H1 (cell line): ENCODE data around the gene ZSCAN10. TPM values are rescaled to one million over a fixed set of nuclear protein-coding genes. Genes with fewer than 3 reads are reported as not detected.

ENCODE experiments used
- CHD1 ChIP-seq: IDR thresholded peaks from 2 replicates; pipeline ENCODE4 v1.6.1; 2012; ENCODE audit warnings: low read depth, low read length, improper control_type of control experiment
- CHD7 ChIP-seq: fragments of 300-600 bp; sonication (generic); IDR thresholded peaks from 2 replicates; pipeline ENCODE4 v1.7.1; 2012; ENCODE audit warnings: low read length, moderate library complexity, mild to moderate bottlenecking, inconsistent platforms; ENCODE audit not compliant: insufficient replicate concordance
- EP300 ChIP-seq, 2 experiments: IDR thresholded peaks; 1 replicate in 1 of 2; 2 replicates in 1 of 2; pipeline ENCODE4 v1.6.1; 2011 to 2012; ENCODE audit warnings: low read depth in 2 of 2, low read length in 2 of 2, mild to moderate bottlenecking in 2 of 2, borderline replicate concordance in 1 of 2, inconsistent platforms in 1 of 2, moderate library complexity in 1 of 2
- RAD21 ChIP-seq, 2 experiments: IDR thresholded peaks in 1 of 2; conservative IDR thresholded peaks in 1 of 2; 2 replicates each; pipeline ENCODE4 v1.6.1; 2011; ENCODE audit warnings: low read depth in 2 of 2, low read length in 2 of 2, improper control_type of control experiment in 1 of 2, inconsistent platforms in 1 of 2, mild to moderate bottlenecking in 1 of 2, moderate library complexity in 1 of 2
- RBBP5 ChIP-seq: IDR thresholded peaks from 2 replicates; pipeline ENCODE4 v1.7.1; 2012; ENCODE audit warnings: low read depth, mild to moderate bottlenecking, inconsistent platforms, low read length, moderate library complexity, borderline replicate concordance
- RNF2 ChIP-seq: fragments of 200-900, 300-1000 bp; sonication (generic); IDR thresholded peaks from 2 replicates; pipeline ENCODE4 v1.7.1; 2016; ENCODE audit warnings: borderline replicate concordance, low read depth, mild to moderate bottlenecking, antibody characterized with exemption, low read length; ENCODE audit not compliant: poor library complexity, severe bottlenecking; ENCODE audit errors: missing control alignments
- RXRA ChIP-seq: IDR thresholded peaks from 2 replicates; pipeline ENCODE4 v1.6.1; 2011; ENCODE audit warnings: low read depth, mild to moderate bottlenecking, low read length, moderate library complexity; ENCODE audit not compliant: insufficient read depth
- TAF1 ChIP-seq: IDR thresholded peaks from 2 replicates; pipeline ENCODE4 v1.6.1; 2011; ENCODE audit warnings: mild to moderate bottlenecking, low read depth, low read length
- TCF12 ChIP-seq: IDR thresholded peaks from 2 replicates; pipeline ENCODE4 v1.6.1; 2011; ENCODE audit warnings: low read depth, mild to moderate bottlenecking, low read length
- polyA plus RNA-seq, 7 experiments: library from polyadenylated mRNA; depleted of rRNA in 3 of 7; stranded (reverse) in 5 of 7; unstranded in 2 of 7; fragments of >200 nt in 5 of 7; fragments of 200-250 nt in 2 of 7; gene quantifications; 1 replicate in 5 of 7; 2 replicates in 1 of 7; 4 replicates in 1 of 7; pipeline versions ENCODE4 v1.2.1 to v1.2.3, GENCODE V29; 2011 to 2013; ENCODE audit warnings: missing spikeins in 2 of 7, mixed read lengths in 2 of 7
- total RNA-seq: library from RNA; stranded (reverse); fragmentation: NEBNext Ultra II Directional; extraction: Animal tissue kit (Norgen Biotek cat#: 25700); gene quantifications from 2 replicates; pipeline ENCODE4 v1.2.1, GENCODE V29; 2021

The ZSCAN10 gene
- total and polyA plus RNA-seq, 2 of the 8 experiments (the other 6 are each of a cell fraction or from before 2014, with no cell fraction given): 209 to 314 TPM

DNA sequence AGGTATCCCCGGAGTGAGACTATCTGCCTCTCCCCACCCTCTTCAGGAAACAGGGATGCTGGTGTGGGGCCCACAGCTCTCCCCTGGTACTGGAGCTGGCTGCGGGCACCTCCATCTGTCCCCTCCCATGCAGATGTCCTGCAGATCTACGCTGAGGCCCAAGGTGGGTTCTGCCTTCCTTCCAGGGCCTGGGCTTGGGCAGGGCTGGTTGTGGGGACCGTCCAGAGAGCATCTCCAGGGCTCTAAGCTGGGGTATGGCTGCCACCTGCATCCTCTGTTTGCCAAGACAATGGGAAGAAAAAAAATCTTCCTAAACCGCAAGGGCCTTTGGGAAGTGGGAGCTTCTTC is 48.6 kb upstream of the ZSCAN10 start (continued):
- TF ChIP-seq CHD7 (no peak), RXRA (no peak), TCF12 (no peak), RBBP5 (no peak), RNF2 (no peak), EP300 (IDR thresholded peaks at IDR 0.05; ENCODE audit: borderline replicate concordance in 1 of 2, low read depth in 2 of 2, low read length in 2 of 2) (no peak), RAD21 (IDR thresholded peaks at IDR 0.05 in 1 of 2, conservative IDR thresholded peaks at IDR 0.05 in 1 of 2; ENCODE audit: low read depth in 2 of 2, low read length in 2 of 2) (no peak), CHD1 (no peak), TAF1 (no peak)
